C4-2B (cell line): Measurements from ENCODE around the gene ITGB4.
"Not testable (repeated sequence)": the region's sequence is repeated elsewhere in the genome, so short reads cannot be mapped to it uniquely, and the experiment has no call there.

ENCODE experiments used
- H3K27ac ChIP-seq: fragments of 450-650 bp; 2 replicates; pipeline ENCODE4 v1.5.1; 2017
- CTCF ChIP-seq: fragments of 450-650 bp; conservative IDR thresholded peaks from 2 replicates; pipeline ENCODE4 v1.5.1; 2017; ENCODE audit warnings: mild to moderate bottlenecking
- ZFX ChIP-seq: fragments of 450-650 bp; IDR thresholded peaks from 2 replicates; pipeline ENCODE4 v1.6.1; 2017

ITGB4 gene

GRCh38 chr17:75756451-75757085 is 35.3 kb downstream of the ITGB4 start:
- H3K27ac ChIP-seq, result no peak overlapping the region
- TF ChIP-seq ZFX, result no peak
- TF ChIP-seq CTCF, result no peak

GRCh38 chr17:75757086-75757681 is 35.9 kb downstream of the ITGB4 start:
- no peak overlapping the region for H3K27ac ChIP-seq
- TF ChIP-seq CTCF (no peak), ZFX (no peak)

GRCh38 chr17:75758131-75758905 is 37.1 kb downstream of the ITGB4 start:
- TF ChIP-seq CTCF (peak; percentile 47), ZFX (no peak)
- H3K27ac ChIP-seq, result no peak overlapping the region

DNA sequence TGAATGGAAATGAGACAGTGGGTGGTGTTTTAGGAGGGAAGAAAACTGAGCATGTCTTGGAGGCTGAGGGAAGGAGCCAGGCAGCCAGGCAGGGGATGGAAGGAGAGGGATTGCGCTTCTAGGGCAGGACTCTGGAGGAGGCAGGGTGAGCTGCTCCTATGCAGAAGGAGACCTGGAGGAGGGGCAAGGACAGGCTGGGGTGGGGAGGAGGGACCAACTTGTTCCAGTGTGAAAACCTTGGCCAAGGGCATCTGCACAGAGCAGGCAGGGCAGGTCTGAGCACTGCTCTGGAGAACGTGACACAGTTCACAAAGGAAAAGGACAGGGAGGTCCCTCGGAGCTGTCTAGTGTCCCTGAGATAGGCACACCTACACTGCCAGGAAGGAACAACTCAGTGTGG is 38.2 kb downstream of the ITGB4 start:
- TF ChIP-seq ZFX, result no peak
- TF ChIP-seq CTCF, result no peak
- H3K27ac ChIP-seq, result no peak overlapping the region

GRCh38 chr17:75759978-75760640 is 38.9 kb downstream of the ITGB4 start:
- H3K27ac ChIP-seq, result not testable (repeated sequence)

DNA sequence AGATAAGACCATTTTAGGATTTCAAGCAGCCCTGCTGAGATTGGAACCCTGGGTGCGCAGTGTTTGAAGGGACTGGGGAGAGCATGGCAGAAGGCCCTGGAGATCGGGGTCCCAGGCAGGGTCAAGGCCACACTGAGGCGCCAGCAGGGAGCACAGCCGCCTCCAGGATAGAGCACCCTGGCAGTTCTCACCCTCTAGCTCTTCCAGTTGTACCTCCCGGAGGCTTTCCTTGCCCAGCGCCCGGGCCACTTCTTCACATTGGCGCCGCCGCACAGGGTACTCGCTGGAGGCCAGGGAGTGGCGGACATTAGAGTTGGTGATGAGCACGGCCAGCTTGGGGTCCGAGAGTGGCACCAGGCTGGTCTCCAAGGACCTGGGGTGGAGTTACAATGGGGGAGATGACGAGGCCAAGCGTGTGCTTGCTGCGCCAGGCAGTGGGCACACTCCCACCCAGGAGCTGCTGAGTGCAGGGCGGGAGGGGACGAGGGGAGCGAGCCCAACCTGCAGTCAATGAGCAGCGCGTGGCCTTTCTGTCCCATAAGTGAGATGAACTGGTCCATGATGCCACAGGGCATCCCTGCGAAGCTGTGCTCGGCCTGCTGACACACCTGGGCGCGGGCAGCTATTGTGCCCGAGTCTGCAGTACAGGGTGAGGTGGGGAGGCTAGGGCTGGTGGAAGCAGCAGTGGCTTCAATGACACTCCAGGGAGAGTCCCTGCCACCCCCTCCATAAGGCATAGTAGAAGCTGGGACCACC is 41.4 kb downstream of the ITGB4 start:
- no peak overlapping the region for H3K27ac ChIP-seq
- no peak for TF ChIP-seq ZFX
- TF ChIP-seq CTCF, result no peak

GRCh38 chr17:75763269-75763607 is 42.0 kb downstream of the ITGB4 start:
- no peak overlapping the region for H3K27ac ChIP-seq

More at GRCh38 chr17:75763269-75763607, 42.0 kb downstream of the ITGB4 start:
- TF ChIP-seq CTCF (no peak), ZFX (no peak)
